GM18519 (cell line): ENCODE data around the gene SAMD11.

Source experiments
- ATAC-seq: cut with Tn5 transposase; IDR thresholded peaks from one replicate; pipeline ENCODE4 v1.9.1; 2021; ENCODE audit warnings: mild to moderate bottlenecking, moderate library complexity; ENCODE audit not compliant: unreplicated experiment, low FRiP score

The SAMD11 gene

GRCh38 chr1:931380-932172 lies 7.9 kb downstream of the SAMD11 start:
- no peak for ATAC-seq

- ATAC-seq = no peak
Observed at GRCh38 chr1:932173-932510, 8.4 kb downstream of the SAMD11 start.

- ATAC-seq = no peak
Observed at GRCh38 chr1:932776-933602, 9.3 kb downstream of the SAMD11 start.

- no peak for ATAC-seq
Observed at GRCh38 chr1:933603-933940, 9.8 kb downstream of the SAMD11 start.

- no peak for ATAC-seq
Observed at GRCh38 chr1:934991-935750, 11.4 kb downstream of the SAMD11 start.

GRCh38 chr1:935751-936231 lies 12.1 kb downstream of the SAMD11 start:
- ATAC-seq = no peak

GRCh38 chr1:936348-937264 lies 12.9 kb downstream of the SAMD11 start:
- ATAC-seq = no peak

GRCh38 chr1:937521-937920 lies 13.8 kb downstream of the SAMD11 start:
- no peak for ATAC-seq

- no peak for ATAC-seq
Observed at GRCh38 chr1:938088-938683, 14.5 kb downstream of the SAMD11 start.

GRCh38 chr1:938711-939489 lies 15.2 kb downstream of the SAMD11 start:
- no peak for ATAC-seq

- ATAC-seq = no peak
Observed at GRCh38 chr1:939511-940106, 15.9 kb downstream of the SAMD11 start.

- no peak for ATAC-seq
Observed at GRCh38 chr1:940107-941014, 16.6 kb downstream of the SAMD11 start.

GRCh38 chr1:941015-941587 lies 17.4 kb downstream of the SAMD11 start:
- ATAC-seq = no peak

- no peak for ATAC-seq
Observed at GRCh38 chr1:941588-942383, 18.1 kb downstream of the SAMD11 start.

GRCh38 chr1:942411-942821 lies 18.7 kb downstream of the SAMD11 start:
- ATAC-seq = no peak

- no peak for ATAC-seq
Observed at GRCh38 chr1:942864-943533, 19.3 kb downstream of the SAMD11 start.
